Keratinocyte (primary cell): ENCODE data around the gene B3GAT1. TPM values are rescaled to one million over a fixed set of nuclear protein-coding genes. Genes with fewer than 3 reads are reported as not detected.

ENCODE experiments used
- DNase-seq: peaks from one replicate; pipeline ENCODE4 v3.0.0-alpha.2; 2011; ENCODE audit warnings: low read depth, missing footprints, low spot score
- FAIRE-seq: peaks from 2 replicates; lab custom pipeline; 2011; peaks lifted over from hg19 to GRCh38; lab: Jason Lieb, UNC
- H2AFZ ChIP-seq: 2 replicates; pipeline ENCODE4 v1.6.0; 2012; ENCODE audit warnings: low read length, control low read depth, inconsistent platforms; ENCODE audit not compliant: control insufficient read depth
- H3K27ac ChIP-seq: 2 replicates; pipeline ENCODE4 v1.5.1; 2011; ENCODE audit warnings: low read length; ENCODE audit not compliant: control insufficient read depth, insufficient read depth
- H3K27me3 ChIP-seq: 3 replicates; pipeline ENCODE4 v1.6.0; 2011; ENCODE audit warnings: low read length; ENCODE audit not compliant: control insufficient read depth, insufficient read depth; ENCODE audit errors: extremely low read depth
- H3K36me3 ChIP-seq, 2 experiments: 2 replicates in 1 of 2; 3 replicates in 1 of 2; pipeline ENCODE4 v1.5.1; 2011; ENCODE audit warnings: low read length in 2 of 2, mild to moderate bottlenecking in 1 of 2; ENCODE audit not compliant: control insufficient read depth in 2 of 2, insufficient read depth in 2 of 2; ENCODE audit errors: extremely low read depth in 1 of 2
- H3K4me1 ChIP-seq: 3 replicates; pipeline ENCODE4 v1.5.1; 2011; ENCODE audit warnings: low read length; ENCODE audit not compliant: control insufficient read depth, insufficient read depth; ENCODE audit errors: extremely low read depth
- H3K4me2 ChIP-seq: 3 replicates; pipeline ENCODE4 v1.6.0; 2011; ENCODE audit warnings: low read depth, low read length; ENCODE audit not compliant: control insufficient read depth, insufficient read depth; ENCODE audit errors: extremely low read depth
- H3K4me3 ChIP-seq, 3 experiments: fragments of 200-600 bp in 1 of 3; sonication (generic) in 1 of 3; 2 replicates in 2 of 3; 3 replicates in 1 of 3; pipeline ENCODE4 v1.5.1; 2011 to 2016; ENCODE audit warnings: low read length in 3 of 3, mild to moderate bottlenecking in 3 of 3, control low read depth in 2 of 3, inconsistent platforms in 1 of 3, low read depth in 1 of 3, mixed read lengths in 1 of 3, mixed run types in 1 of 3, moderate library complexity in 1 of 3; ENCODE audit not compliant: control insufficient read depth in 2 of 3, insufficient read depth in 2 of 3; ENCODE audit errors: extremely low read depth in 1 of 3
- H3K79me2 ChIP-seq: 2 replicates; pipeline ENCODE4 v1.6.0; 2012; ENCODE audit warnings: low read length; ENCODE audit not compliant: control insufficient read depth, insufficient read depth
- H3K9ac ChIP-seq: 3 replicates; pipeline ENCODE4 v1.6.0; 2011; ENCODE audit warnings: low read length; ENCODE audit not compliant: control insufficient read depth, insufficient read depth; ENCODE audit errors: extremely low read depth
- H3K9me1 ChIP-seq: 3 replicates; pipeline ENCODE4 v1.6.0; 2011; ENCODE audit warnings: low read length; ENCODE audit not compliant: control insufficient read depth, insufficient read depth; ENCODE audit errors: extremely low read depth
- H3K9me3 ChIP-seq: 2 replicates; pipeline ENCODE4 v1.5.1; 2012; ENCODE audit warnings: low read depth, low read length; ENCODE audit not compliant: control insufficient read depth
- H4K20me1 ChIP-seq: 3 replicates; pipeline ENCODE4 v1.6.0; 2011; ENCODE audit warnings: low read length; ENCODE audit not compliant: control insufficient read depth, insufficient read depth; ENCODE audit errors: extremely low read depth
- CTCF ChIP-seq, 3 experiments: IDR thresholded peaks in 1 of 3; conservative IDR thresholded peaks in 1 of 3; optimal IDR thresholded peaks in 1 of 3; 2 replicates in 2 of 3; 3 replicates in 1 of 3; pipeline versions ENCODE3 to v1.5.1; 2011; ENCODE audit warnings: low read length in 3 of 3, mild to moderate bottlenecking in 3 of 3, moderate library complexity in 2 of 3, control low read depth in 1 of 3, inconsistent platforms in 1 of 3; ENCODE audit not compliant: insufficient read depth in 2 of 3; ENCODE audit errors: extremely low read depth in 1 of 3
- EZH2 ChIP-seq: IDR thresholded peaks from one replicate; pipeline ENCODE4 v1.6.1; 2012; ENCODE audit warnings: inconsistent platforms, mild to moderate bottlenecking, low read length, moderate library complexity
- dilution Hi-C: fragments of 300-500 bp; cut with MboI; formaldehyde crosslinking; loops from one replicate; pipeline ENCODE4 v1.7.0; 2020; ENCODE audit warnings: low sequenced_read_pairs; ENCODE audit not compliant: extremely low pct_ligation_motif_present
- polyA plus RNA-seq, 5 experiments: library from polyadenylated mRNA; depleted of rRNA in 3 of 5; stranded (reverse) in 3 of 5; stranded (forward) in 1 of 5; unstranded in 1 of 5; fragments of >200 nt; gene quantifications; 1 replicate in 1 of 5; 2 replicates in 3 of 5; 3 replicates in 1 of 5; pipeline versions ENCODE4 v1.2.1 to v1.2.3, GENCODE V29; 2011 to 2012; ENCODE audit warnings: missing spikeins in 2 of 5, low read depth in 1 of 5, low replicate concordance in 1 of 5

B3GAT1 gene
- polyA plus RNA-seq, 1 donor (not counting 4 experiments of a cell fraction or from before 2014, with no cell fraction given), result 0.04 TPM

- Histone ChIP-seq H3K9ac (no peak overlapping the region), H3K36me3 (no peaks in the 10 kb centered on the region), H3K9me3 (peaks cover 2% of the 10 kb centered on the region), H3K27ac (no peak overlapping the region), H3K9me1 (no peaks in the 10 kb centered on the region), H3K79me2 (no peaks in the 10 kb centered on the region), H3K4me2 (no peak overlapping the region), H2AFZ (no peak overlapping the region), H3K4me3 (no peak overlapping the region), H4K20me1 (no peaks in the 10 kb centered on the region), H3K4me1 (no peaks in the 10 kb centered on the region), H3K27me3 (no peaks in the 10 kb centered on the region)
- dilution Hi-C loops, result no loop called here
- no peak for DNase-seq
- TF ChIP-seq CTCF (optimal IDR thresholded peaks at IDR 0.05 in 1 of 3, IDR thresholded peaks at IDR 0.05 in 1 of 3, conservative IDR thresholded peaks at IDR 0.05 in 1 of 3; ENCODE audit: extremely low read depth in 1 of 3, insufficient read depth in 2 of 3, low read length in 3 of 3) (no peak), EZH2 (no peak)
- no peak for FAIRE-seq
Measured at GRCh38 chr11:134455516-134455915, 43.5 kb upstream of the B3GAT1 start.

- H3K4me1 ChIP-seq, result no peaks in the 10 kb centered on the region
- no peaks in the 10 kb centered on the region for H3K36me3 ChIP-seq
- no peak for TF ChIP-seq CTCF (optimal IDR thresholded peaks at IDR 0.05 in 1 of 3, IDR thresholded peaks at IDR 0.05 in 1 of 3, conservative IDR thresholded peaks at IDR 0.05 in 1 of 3; ENCODE audit: extremely low read depth in 1 of 3, insufficient read depth in 2 of 3, low read length in 3 of 3)
- no peak for TF ChIP-seq EZH2
- no peak overlapping the region for H3K4me2 ChIP-seq
- dilution Hi-C loops, result no loop called here
- no peak overlapping the region for H2AFZ ChIP-seq
- no peak overlapping the region for H3K9ac ChIP-seq
- H3K9me3 ChIP-seq, result peaks cover 2% of the 10 kb centered on the region
- no peaks in the 10 kb centered on the region for H4K20me1 ChIP-seq
- no peak overlapping the region for H3K27ac ChIP-seq
- H3K9me1 ChIP-seq, result no peaks in the 10 kb centered on the region
- no peaks in the 10 kb centered on the region for H3K27me3 ChIP-seq
- no peak for FAIRE-seq
- no peak for DNase-seq
- H3K4me3 ChIP-seq, result no peak overlapping the region
- no peaks in the 10 kb centered on the region for H3K79me2 ChIP-seq
Measured at GRCh38 chr11:134454146-134454690, 42.2 kb upstream of the B3GAT1 start.
